ENCODE data around the gene JUN. TPM values are rescaled to one million over a fixed set of nuclear protein-coding genes. Genes with fewer than 3 reads are reported as not detected.

Gene JUN
- total and polyA plus RNA-seq, 2 of the 13 experiments (the other 11 are each of a cell fraction or from before 2014, with no cell fraction given), result 18.2 to 22.3 TPM

- POLR2A ChIA-PET, result interaction anchor here (1.5 kb wide), 1 partner anchor 27 kb away, joined by 3 read pairs; the partner anchor contains the start of gene JUN
- no peak overlapping the region for H3K9ac ChIP-seq (ENCODE audit: insufficient read depth, low read depth, low read length)
- CTCF ChIA-PET (ENCODE audit: low intra/inter-chr PET ratio, low total read pairs), result no interaction called here
- no TSS peak for BruUV-seq (replicated peaks)
- H2AFZ ChIP-seq (ENCODE audit: low read length), result no peak overlapping the region
- H3K4me1 ChIP-seq (ENCODE audit: insufficient read depth, low read length), result peaks cover 89% of the 10 kb centered on the region
- no peak overlapping the region for H3K27ac ChIP-seq (ENCODE audit: extremely low read length, insufficient read depth, low read length)
- H3K4me2 ChIP-seq (ENCODE audit: low read depth, low read length), result no peak overlapping the region
- no peaks in the 10 kb centered on the region for H4K20me1 ChIP-seq (ENCODE audit: insufficient read depth, low read length)
- no peaks in the 10 kb centered on the region for H3K36me3 ChIP-seq (replicated peaks in 1 of 2; ENCODE audit: control insufficient read depth in 1 of 2, insufficient read depth in 2 of 2, low read length in 2 of 2)
- H3K4me3 ChIP-seq (replicated peaks in 1 of 3; ENCODE audit: insufficient read depth in 1 of 3, low read depth in 2 of 3, low read length in 3 of 3), result no peak overlapping the region
- H3K9me3 ChIP-seq (ENCODE audit: low read length), result no peaks in the 10 kb centered on the region
- no peak for ATAC-seq
- FAIRE-seq, result no peak
- intact Hi-C loops (cut with micrococcal nuclease; ENCODE audit: unreplicated experiment), result no loop called here
- H3K27me3 ChIP-seq (ENCODE audit: control insufficient read depth in 1 of 2, insufficient read depth in 2 of 2, low read length in 2 of 2), result no peaks in the 10 kb centered on the region
- in situ Hi-C loops (cut with HindIII; ENCODE audit: extremely low pct_ligation_motif_present, low pct_unique_long_range_greater_than_20kb), result no loop called here
- no peak for DNase-seq (ENCODE audit: low spot score)
- H3K79me2 ChIP-seq (ENCODE audit: insufficient read depth, low read length), result no peaks in the 10 kb centered on the region
- WGBS (ENCODE audit: low lambda C conversion rate), result 0% methylated on average over 2 of the region's 2 CpGs
- TF ChIP-seq ZEB1 (IDR thresholded peaks at IDR 0.05; ENCODE audit: insufficient replicate concordance, low read depth) (peak; percentile 31), MBD4 (IDR thresholded peaks at IDR 0.05; ENCODE audit: borderline replicate concordance, low read length) (no peak)
Measured at GRCh38 chr1:58811303-58811702, 27.5 kb upstream of the JUN start.

GRCh38 chr1:58809325-58810010 is 25.6 kb upstream of the JUN start:
- peak; percentile 65 for DNase-seq (ENCODE audit: low spot score)
- no peaks in the 10 kb centered on the region for H3K36me3 ChIP-seq (replicated peaks in 1 of 2; ENCODE audit: control insufficient read depth in 1 of 2, insufficient read depth in 2 of 2, low read length in 2 of 2)
- H4K20me1 ChIP-seq (ENCODE audit: insufficient read depth, low read length), result no peaks in the 10 kb centered on the region
- 44% methylated on average over 8 of the region's 9 CpGs for WGBS (ENCODE audit: low lambda C conversion rate)
- H3K27me3 ChIP-seq (ENCODE audit: control insufficient read depth in 1 of 2, insufficient read depth in 2 of 2, low read length in 2 of 2), result no peaks in the 10 kb centered on the region
- FAIRE-seq, result peak; percentile 42
- ChIA-PET CTCF (ENCODE audit: low intra/inter-chr PET ratio, low total read pairs) (no interaction called here), POLR2A (interaction anchor here (1.0 to 4.8 kb wide), 3 partner anchors 24 to 94 kb away, joined by 3 to 28 read pairs (median 3); partner anchors contain the start of gene JUN)
- peaks cover 92% of the 10 kb centered on the region for H3K4me1 ChIP-seq (ENCODE audit: insufficient read depth, low read length)
- in situ Hi-C loops (cut with HindIII; ENCODE audit: extremely low pct_ligation_motif_present, low pct_unique_long_range_greater_than_20kb) (no loop called here), intact Hi-C loops (cut with micrococcal nuclease; ENCODE audit: unreplicated experiment) (no loop called here)
- H3K4me3 ChIP-seq (replicated peaks in 1 of 3; ENCODE audit: insufficient read depth in 1 of 3, low read depth in 2 of 3, low read length in 3 of 3), result no peak overlapping the region
- peak overlapping the region; percentile 40 for H3K4me2 ChIP-seq (ENCODE audit: low read depth, low read length)
- no peaks in the 10 kb centered on the region for H3K9me3 ChIP-seq (ENCODE audit: low read length)
- no peak overlapping the region for H2AFZ ChIP-seq (ENCODE audit: low read length)
- H3K79me2 ChIP-seq (ENCODE audit: insufficient read depth, low read length), result no peaks in the 10 kb centered on the region
- BruUV-seq (replicated peaks), result no TSS peak
- H3K27ac ChIP-seq (ENCODE audit: extremely low read length, insufficient read depth, low read length), result peak overlapping the region; percentile 34
- H3K9ac ChIP-seq (ENCODE audit: insufficient read depth, low read depth, low read length), result no peak overlapping the region
- ATAC-seq, result peak; percentile 74
- TF ChIP-seq BCL6 (CRISPR knock-in tag; IDR thresholded peaks at IDR 0.05) (0 out of 2 replicates have a peak, but pooled peaks have one; percentile 14), EP300 (IDR thresholded peaks at IDR 0.05; ENCODE audit: low read depth in 2 of 2, low read length in 2 of 2) (0 out of 4 replicates have a peak, but pooled peaks of 1 of the 2 experiments have one; percentile 33), EP300 (CRISPR knock-in tag; IDR thresholded peaks at IDR 0.05; ENCODE audit: borderline replicate concordance) (no peak), MIER2 (CRISPR knock-in tag; IDR thresholded peaks at IDR 0.05) (no peak), SAP130 (CRISPR knock-in tag; IDR thresholded peaks at IDR 0.05; ENCODE audit: low read depth) (peak; percentile 38), RELA (CRISPR knock-in tag; IDR thresholded peaks at IDR 0.05) (no peak), PAF1 (CRISPR knock-in tag; IDR thresholded peaks at IDR 0.05) (no peak), PATZ1 (CRISPR knock-in tag; IDR thresholded peaks at IDR 0.05) (peak; percentile 86), ZNF879 (CRISPR knock-in tag; IDR thresholded peaks at IDR 0.05) (no peak), TEAD3 (CRISPR knock-in tag; optimal IDR thresholded peaks at IDR 0.05; ENCODE audit: borderline replicate concordance) (no peak), SALL2 (CRISPR knock-in tag; IDR thresholded peaks at IDR 0.05) (no peak), RARG (CRISPR knock-in tag; IDR thresholded peaks at IDR 0.05; ENCODE audit: low read depth) (no peak), HNF1B (CRISPR knock-in tag; IDR thresholded peaks at IDR 0.05) (no peak), ZNF83 (CRISPR knock-in tag; IDR thresholded peaks at IDR 0.05; ENCODE audit: borderline replicate concordance) (no peak), CEBPG (CRISPR knock-in tag; IDR thresholded peaks at IDR 0.05) (peak; percentile 55; the same call in 1 of the 2 replicates)

All from HepG2 (cell line).